HUES64 (cell line): ENCODE results near the gene XRRA1.

Source experiments
- H3K27ac ChIP-seq: 2 replicates; pipeline ENCODE4 v1.7.0; 2013; ENCODE audit warnings: low read depth, low read length, inconsistent platforms
- H3K27me3 ChIP-seq: 2 replicates; pipeline ENCODE4 v1.6.1; 2013; ENCODE audit warnings: mild to moderate bottlenecking, low read length; ENCODE audit not compliant: insufficient read depth
- H3K36me3 ChIP-seq: 2 replicates; pipeline ENCODE4 v1.6.1; 2013; ENCODE audit warnings: mild to moderate bottlenecking, low read length; ENCODE audit not compliant: insufficient read depth
- H3K4me1 ChIP-seq: 2 replicates; pipeline ENCODE4 v1.6.1; 2013; ENCODE audit warnings: mild to moderate bottlenecking, low read length, moderate library complexity; ENCODE audit not compliant: insufficient read depth
- H3K4me3 ChIP-seq: 2 replicates; pipeline ENCODE4 v1.5.1; 2013; ENCODE audit warnings: mild to moderate bottlenecking, low read length, moderate library complexity
- H3K9ac ChIP-seq: 2 replicates; pipeline ENCODE4 v1.6.1; 2013; ENCODE audit warnings: mild to moderate bottlenecking, low read depth, low read length
- H3K9me3 ChIP-seq: 2 replicates; pipeline ENCODE4 v1.6.1; 2013; ENCODE audit warnings: low read depth, low read length; ENCODE audit not compliant: insufficient read depth
- WGBS: fragments of 150-250, 120-280 bp; methylation state at CpG from one replicate; pipeline ENCODE4 v1.1.7; 2013; ENCODE audit warnings: missing lambda C conversion rate; 5-methylcytosine and 5-hydroxymethylcytosine counted together

The XRRA1 gene

DNA sequence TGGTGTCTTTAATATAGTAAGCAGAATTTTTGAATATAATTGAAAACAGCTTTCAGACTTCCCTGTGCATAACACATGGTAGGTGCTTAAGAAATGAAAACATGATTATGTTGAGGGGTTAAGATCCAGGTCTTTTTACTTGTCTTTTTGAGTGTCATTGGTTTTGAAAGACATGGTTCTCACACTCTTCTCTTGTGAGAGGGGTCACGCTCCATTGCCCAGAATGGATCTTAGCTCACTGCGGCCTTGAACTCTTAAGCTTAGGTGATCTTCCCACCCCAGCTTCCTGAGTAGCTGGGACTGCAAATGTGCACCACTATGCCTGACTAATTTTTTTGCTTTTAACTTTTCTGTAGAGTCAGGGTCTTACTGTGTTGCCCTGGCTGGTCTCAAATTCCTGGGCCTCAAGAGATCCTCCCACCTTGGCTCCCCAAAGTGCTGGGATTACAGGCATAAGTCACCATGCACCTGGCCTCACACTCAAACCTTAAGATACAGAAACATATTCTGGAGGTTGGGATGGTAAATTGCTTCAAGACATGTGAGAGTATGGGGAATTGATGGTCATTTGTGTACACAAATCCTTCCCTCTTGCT, 1.6 kb upstream of the XRRA1 start:
- H3K4me1 ChIP-seq = no peaks in the 10 kb centered on the region
- H3K36me3 ChIP-seq = peaks cover 22% of the 10 kb centered on the region; the same call in 1 of the 2 replicates
- 82% methylated on average over 2 of the region's 2 CpGs for WGBS
- H3K9me3 ChIP-seq = no peaks in the 10 kb centered on the region
- no peaks in the 10 kb centered on the region for H3K27me3 ChIP-seq
- H3K4me3 ChIP-seq = peak overlapping the region; percentile 86
- peak overlapping the region; percentile 91 for H3K9ac ChIP-seq
- no peak overlapping the region for H3K27ac ChIP-seq

GRCh38 chr11:74949753-74950137, 854 bp upstream of the XRRA1 start:
- 3% methylated on average over 6 of the region's 6 CpGs for WGBS
- peak overlapping the region; percentile 86 for H3K4me3 ChIP-seq
- peaks cover 19% of the 10 kb centered on the region; the same call in 1 of the 2 replicates for H3K36me3 ChIP-seq
- H3K27me3 ChIP-seq = no peaks in the 10 kb centered on the region
- H3K4me1 ChIP-seq = no peaks in the 10 kb centered on the region
- H3K9ac ChIP-seq = peak overlapping the region; percentile 91
- H3K9me3 ChIP-seq = no peaks in the 10 kb centered on the region
- H3K27ac ChIP-seq = peak overlapping the region; percentile 71

DNA sequence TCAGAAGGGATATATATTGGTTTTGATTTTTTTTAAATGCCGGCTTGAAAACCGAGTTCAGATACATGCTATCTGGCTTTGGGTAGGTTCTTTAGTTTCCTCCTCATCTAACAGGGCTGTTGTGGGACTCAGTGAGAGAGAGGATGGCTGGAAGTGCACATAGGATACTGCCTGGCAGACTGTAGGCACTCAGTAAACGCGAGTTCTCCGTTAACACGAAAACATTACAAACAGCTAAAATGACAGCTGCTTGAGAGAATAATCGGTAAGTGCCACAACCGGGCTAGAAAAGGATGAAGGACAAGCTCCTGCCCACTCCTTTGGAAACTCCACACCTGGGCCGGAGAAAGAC, 369 bp downstream of the XRRA1 start:
- peaks cover 20% of the 10 kb centered on the region; the same call in 1 of the 2 replicates for H3K36me3 ChIP-seq
- WGBS = 4% methylated on average over 9 of the region's 9 CpGs

DNA sequence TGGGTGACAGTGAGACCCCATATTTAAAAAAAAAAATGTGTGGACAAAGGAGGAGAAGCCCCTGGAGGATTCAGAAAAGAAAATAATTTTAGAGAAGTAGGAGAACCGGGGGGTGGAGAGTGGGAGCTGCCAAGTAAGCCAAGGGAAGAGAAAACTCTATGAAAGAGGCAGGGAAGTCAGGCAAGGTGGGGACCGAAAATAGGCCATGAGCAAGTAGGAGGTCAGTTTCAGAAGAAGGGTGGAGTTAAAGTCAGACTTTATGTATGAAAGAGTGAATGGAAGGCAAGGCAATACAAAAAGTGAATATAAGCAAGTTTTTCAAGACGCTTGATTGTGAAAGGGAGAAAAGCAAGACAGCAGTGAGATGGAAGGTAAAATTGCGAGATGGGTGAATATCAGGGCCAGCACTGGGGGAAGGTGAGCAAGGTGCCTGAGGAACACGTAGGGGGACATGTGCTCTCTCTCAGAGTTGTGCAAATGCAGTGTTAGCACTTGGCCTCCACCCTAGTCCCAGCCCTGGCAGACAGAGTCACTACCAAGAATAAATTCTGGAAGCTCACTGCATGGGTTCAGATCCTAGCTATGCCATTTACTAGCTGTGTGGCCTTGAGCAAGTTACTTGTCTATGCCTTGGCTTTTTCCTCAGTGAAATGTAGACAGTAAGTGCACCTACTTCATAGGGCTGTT, 6.7 kb downstream of the XRRA1 start:
- 87% methylated on average over 5 of the region's 5 CpGs for WGBS
- Histone ChIP-seq H3K27ac (no peak overlapping the region), H3K9me3 (no peaks in the 10 kb centered on the region), H3K9ac (no peak overlapping the region), H3K36me3 (peaks cover 23% of the 10 kb centered on the region), H3K27me3 (no peaks in the 10 kb centered on the region), H3K4me1 (no peaks in the 10 kb centered on the region), H3K4me3 (no peak overlapping the region)

More for the DNA sequence above, 369 bp downstream of the XRRA1 start:
- Histone ChIP-seq H3K27me3 (no peaks in the 10 kb centered on the region), H3K4me3 (peak overlapping the region; percentile 86), H3K9me3 (no peaks in the 10 kb centered on the region), H3K9ac (peak overlapping the region; percentile 91), H3K27ac (no peak overlapping the region), H3K4me1 (no peaks in the 10 kb centered on the region)

DNA sequence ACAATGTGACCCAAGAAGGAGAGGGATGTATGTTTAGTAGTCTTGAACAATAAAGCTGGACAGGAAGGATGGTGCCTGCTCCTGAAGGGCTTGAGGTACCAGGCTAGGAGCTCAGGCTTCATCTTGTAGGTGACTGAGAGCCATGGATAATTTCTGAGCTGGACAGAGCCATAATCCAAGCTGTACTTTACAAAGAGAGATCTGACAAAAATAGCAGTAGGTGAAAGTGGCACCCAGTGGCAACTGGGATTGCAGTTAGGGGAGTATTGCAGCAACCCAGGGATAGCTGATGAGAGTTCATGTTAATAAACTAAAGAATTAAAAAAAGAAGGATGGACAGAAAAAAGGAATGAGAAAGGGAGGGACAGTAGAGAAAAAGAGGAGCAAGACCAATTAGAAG, 7.4 kb downstream of the XRRA1 start:
- H3K27me3 ChIP-seq = no peaks in the 10 kb centered on the region
- no peaks in the 10 kb centered on the region for H3K4me1 ChIP-seq
- H3K9ac ChIP-seq = no peak overlapping the region
- no peaks in the 10 kb centered on the region for H3K9me3 ChIP-seq
- no peak overlapping the region for H3K27ac ChIP-seq
- H3K4me3 ChIP-seq = no peak overlapping the region
- peaks cover 28% of the 10 kb centered on the region for H3K36me3 ChIP-seq

- Histone ChIP-seq H3K4me1 (no peaks in the 10 kb centered on the region), H3K27ac (no peak overlapping the region), H3K4me3 (no peak overlapping the region), H3K9me3 (no peaks in the 10 kb centered on the region), H3K36me3 (peaks cover 55% of the 10 kb centered on the region), H3K27me3 (no peaks in the 10 kb centered on the region), H3K9ac (no peak overlapping the region)
- WGBS = 96% methylated on average over 4 of the region's 5 CpGs
These were observed 11.0 kb downstream of the XRRA1 start for GRCh38 chr11:74937696-74938475.

GRCh38 chr11:74936976-74937375, 11.9 kb downstream of the XRRA1 start:
- H3K4me3 ChIP-seq = no peak overlapping the region
- H3K27me3 ChIP-seq = no peaks in the 10 kb centered on the region
- no peak overlapping the region for H3K9ac ChIP-seq
- peaks cover 65% of the 10 kb centered on the region for H3K36me3 ChIP-seq
- no peaks in the 10 kb centered on the region for H3K9me3 ChIP-seq
- no peak overlapping the region for H3K27ac ChIP-seq
- no peaks in the 10 kb centered on the region for H3K4me1 ChIP-seq
- WGBS = 91% methylated on average over 4 of the region's 5 CpGs

DNA sequence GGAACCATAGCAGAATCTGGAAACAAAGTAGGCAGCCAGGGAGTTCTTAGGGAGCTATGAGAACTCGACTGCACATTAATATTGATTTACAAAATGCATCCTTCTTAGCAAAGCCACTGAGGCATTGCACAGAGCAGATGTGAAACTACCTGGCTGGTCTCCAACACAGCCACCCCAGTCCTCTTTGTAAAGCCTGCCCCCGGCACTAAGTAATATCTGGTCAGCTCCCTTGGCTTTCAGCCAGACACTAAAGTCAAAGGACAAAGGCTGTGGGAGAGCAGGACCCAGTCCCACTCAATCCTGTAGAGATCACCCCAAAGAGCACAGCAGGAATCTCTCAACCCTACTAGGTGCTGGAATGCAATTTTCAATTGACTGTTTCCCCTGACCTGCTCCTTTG, 12.8 kb downstream of the XRRA1 start:
- Histone ChIP-seq H3K4me3 (no peak overlapping the region), H3K9ac (no peak overlapping the region), H3K36me3 (peaks cover 67% of the 10 kb centered on the region), H3K9me3 (no peaks in the 10 kb centered on the region), H3K27ac (no peak overlapping the region), H3K4me1 (no peaks in the 10 kb centered on the region), H3K27me3 (no peaks in the 10 kb centered on the region)
- 96% methylated on average over 2 of the region's 2 CpGs for WGBS

DNA sequence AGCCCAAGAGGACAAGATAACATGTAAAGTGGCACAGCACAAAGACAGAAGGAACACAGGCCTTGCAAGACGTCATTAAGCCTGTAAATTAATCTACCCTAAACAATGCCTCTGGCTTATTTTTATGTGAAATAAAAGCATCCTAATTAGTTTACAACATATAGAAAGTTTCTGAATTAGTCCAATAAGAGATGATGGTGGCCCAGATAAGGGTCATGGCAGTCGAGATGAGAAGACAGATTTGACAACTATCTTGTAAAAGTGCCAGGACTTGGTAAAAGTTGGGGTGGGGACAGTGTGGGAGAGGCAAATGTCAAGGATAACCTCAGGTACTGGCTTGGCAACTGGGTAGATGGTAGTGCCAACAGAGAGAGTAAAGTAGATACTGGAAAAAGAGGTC, 13.6 kb downstream of the XRRA1 start:
- Histone ChIP-seq H3K9ac (no peak overlapping the region), H3K36me3 (peaks cover 62% of the 10 kb centered on the region)
- 86% methylated on average over 2 of the region's 2 CpGs for WGBS

GRCh38 chr11:74933765-74934164, 15.1 kb downstream of the XRRA1 start:
- H3K4me3 ChIP-seq = no peak overlapping the region
- no peak overlapping the region for H3K9ac ChIP-seq
- no peak overlapping the region for H3K27ac ChIP-seq
- H3K27me3 ChIP-seq = no peaks in the 10 kb centered on the region
- no peaks in the 10 kb centered on the region for H3K4me1 ChIP-seq
- peaks cover 57% of the 10 kb centered on the region for H3K36me3 ChIP-seq
- 89% methylated on average over 2 of the region's 2 CpGs for WGBS
- no peaks in the 10 kb centered on the region for H3K9me3 ChIP-seq

More for the DNA sequence above, 13.6 kb downstream of the XRRA1 start:
- Histone ChIP-seq H3K27ac (no peak overlapping the region), H3K4me3 (no peak overlapping the region), H3K9me3 (no peaks in the 10 kb centered on the region), H3K27me3 (no peaks in the 10 kb centered on the region), H3K4me1 (no peaks in the 10 kb centered on the region)

GRCh38 chr11:74932797-74933196, 16.1 kb downstream of the XRRA1 start:
- Histone ChIP-seq H3K9ac (no peak overlapping the region), H3K36me3 (peaks cover 62% of the 10 kb centered on the region)
- WGBS = 100% methylated on average over 2 of the region's 2 CpGs

More at GRCh38 chr11:74932797-74933196, 16.1 kb downstream of the XRRA1 start:
- no peaks in the 10 kb centered on the region for H3K27me3 ChIP-seq
- no peak overlapping the region for H3K4me3 ChIP-seq
- H3K27ac ChIP-seq = no peak overlapping the region
- no peaks in the 10 kb centered on the region for H3K4me1 ChIP-seq
- H3K9me3 ChIP-seq = no peaks in the 10 kb centered on the region
